ENCODE results near the gene CDKN1C. TPM values are rescaled to one million over a fixed set of nuclear protein-coding genes. Genes with fewer than 3 reads are reported as not detected.

CDKN1C gene
- total RNA-seq, 2 donors from 2014 or later: 36.5 to 42.7 TPM

- Histone ChIP-seq H3K9me3 (no peaks in the 10 kb centered on the region), H3K4me3 (peak overlapping the region; percentile 51 to 66), H3K27ac (peak overlapping the region; percentile 88 to 94), H3K27me3 (replicated peaks; ENCODE audit: insufficient read depth) (no peaks in the 10 kb centered on the region), H3K36me3 (no peaks in the 10 kb centered on the region), H3K4me1 (replicated peaks) (peaks cover 18% of the 10 kb centered on the region)
- 74% methylated on average over 22 of the region's 23 CpGs for WGBS
- TF ChIP-seq, protein P1, sequence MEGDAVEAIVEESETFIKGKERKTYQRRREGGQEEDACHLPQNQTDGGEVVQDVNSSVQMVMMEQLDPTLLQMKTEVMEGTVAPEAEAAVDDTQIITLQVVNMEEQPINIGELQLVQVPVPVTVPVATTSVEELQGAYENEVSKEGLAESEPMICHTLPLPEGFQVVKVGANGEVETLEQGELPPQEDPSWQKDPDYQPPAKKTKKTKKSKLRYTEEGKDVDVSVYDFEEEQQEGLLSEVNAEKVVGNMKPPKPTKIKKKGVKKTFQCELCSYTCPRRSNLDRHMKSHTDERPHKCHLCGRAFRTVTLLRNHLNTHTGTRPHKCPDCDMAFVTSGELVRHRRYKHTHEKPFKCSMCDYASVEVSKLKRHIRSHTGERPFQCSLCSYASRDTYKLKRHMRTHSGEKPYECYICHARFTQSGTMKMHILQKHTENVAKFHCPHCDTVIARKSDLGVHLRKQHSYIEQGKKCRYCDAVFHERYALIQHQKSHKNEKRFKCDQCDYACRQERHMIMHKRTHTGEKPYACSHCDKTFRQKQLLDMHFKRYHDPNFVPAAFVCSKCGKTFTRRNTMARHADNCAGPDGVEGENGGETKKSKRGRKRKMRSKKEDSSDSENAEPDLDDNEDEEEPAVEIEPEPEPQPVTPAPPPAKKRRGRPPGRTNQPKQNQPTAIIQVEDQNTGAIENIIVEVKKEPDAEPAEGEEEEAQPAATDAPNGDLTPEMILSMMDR (IDR thresholded peaks at IDR 0.05): no peak
- no peak for TF ChIP-seq POLR2AphosphoS5 (IDR thresholded peaks at IDR 0.05)
- no peak for TF ChIP-seq POLR2A (IDR thresholded peaks at IDR 0.05)
- DNase-seq (ENCODE audit: low spot score): no peak
- intact Hi-C loops (cut with DNase I): no loop called here
These were observed 17.5 kb upstream of the CDKN1C start for GRCh38 chr11:2902784-2903671.

GRCh38 chr11:2901854-2902783, 16.5 kb upstream of the CDKN1C start:
- peak; percentile 89 for TF ChIP-seq POLR2AphosphoS5 (IDR thresholded peaks at IDR 0.05)
- peak; percentile 66 for TF ChIP-seq POLR2A (IDR thresholded peaks at IDR 0.05)
- TF ChIP-seq, protein P1 (IDR thresholded peaks at IDR 0.05): no peak
- no peaks in the 10 kb centered on the region for H3K9me3 ChIP-seq
- H3K27me3 ChIP-seq (replicated peaks; ENCODE audit: insufficient read depth): no peaks in the 10 kb centered on the region
- H3K36me3 ChIP-seq: no peaks in the 10 kb centered on the region
- intact Hi-C loops (cut with DNase I): no loop called here
- 4% methylated on average over 48 of the region's 58 CpGs for WGBS
- peak overlapping the region; percentile 51 to 66 for H3K4me3 ChIP-seq
- peak; percentile 98 for DNase-seq (ENCODE audit: low spot score)
- peak overlapping the region; percentile 88 to 94 for H3K27ac ChIP-seq
- peaks cover 18% of the 10 kb centered on the region for H3K4me1 ChIP-seq (replicated peaks)

- peak overlapping the region; percentile 88 to 94 for H3K27ac ChIP-seq
- no peak for TF ChIP-seq POLR2A (IDR thresholded peaks at IDR 0.05)
- TF ChIP-seq, protein P1 (IDR thresholded peaks at IDR 0.05): no peak
- no peak for TF ChIP-seq POLR2AphosphoS5 (IDR thresholded peaks at IDR 0.05)
- no peak for DNase-seq (ENCODE audit: low spot score)
- intact Hi-C loops (cut with DNase I): no loop called here
- H3K27me3 ChIP-seq (replicated peaks; ENCODE audit: insufficient read depth): no peaks in the 10 kb centered on the region
- 87% methylated on average over 16 of the region's 16 CpGs for WGBS
- H3K36me3 ChIP-seq: no peaks in the 10 kb centered on the region
- H3K4me1 ChIP-seq (replicated peaks): peaks cover 18% of the 10 kb centered on the region
- H3K9me3 ChIP-seq: no peaks in the 10 kb centered on the region
- H3K4me3 ChIP-seq: peak overlapping the region in 1 of 2 donors; percentile 66
These were observed 15.7 kb upstream of the CDKN1C start for GRCh38 chr11:2901196-2901796.

- 46% methylated on average over 13 of the region's 13 CpGs for WGBS
- intact Hi-C loops (cut with DNase I): loop anchor here (10.0 kb wide), 1 partner anchor 704 kb away; no protein-coding TSS in a partner anchor
- Histone ChIP-seq H3K4me3 (no peak overlapping the region), H3K27me3 (replicated peaks; ENCODE audit: insufficient read depth) (no peaks in the 10 kb centered on the region), H3K4me1 (replicated peaks) (peaks cover 16% of the 10 kb centered on the region), H3K9me3 (no peaks in the 10 kb centered on the region), H3K27ac (peak overlapping the region; percentile 36 to 62), H3K36me3 (no peaks in the 10 kb centered on the region)
- TF ChIP-seq POLR2A (IDR thresholded peaks at IDR 0.05): no peak
- TF ChIP-seq POLR2AphosphoS5 (IDR thresholded peaks at IDR 0.05): no peak
- TF ChIP-seq, protein P1 (IDR thresholded peaks at IDR 0.05): no peak
- DNase-seq (ENCODE audit: low spot score): peak; percentile 60
These were observed 13.7 kb upstream of the CDKN1C start for GRCh38 chr11:2899080-2899783.
